A549 treated with RU486 at 1 μM for 4 hours (cell line): ENCODE data around the gene FBXO28. TPM values are rescaled to one million over a fixed set of nuclear protein-coding genes. Genes with fewer than 3 reads are reported as not detected.

Experiments used
- total RNA-seq: library from RNA; stranded (reverse); fragments of 200-300 nt; extraction: Qiagen RNA extraction; gene quantifications from 5 replicates; pipeline ENCODE4 v1.2.3, GENCODE V29; 2022; ENCODE audit warnings: low read depth

FBXO28 gene, protein sequence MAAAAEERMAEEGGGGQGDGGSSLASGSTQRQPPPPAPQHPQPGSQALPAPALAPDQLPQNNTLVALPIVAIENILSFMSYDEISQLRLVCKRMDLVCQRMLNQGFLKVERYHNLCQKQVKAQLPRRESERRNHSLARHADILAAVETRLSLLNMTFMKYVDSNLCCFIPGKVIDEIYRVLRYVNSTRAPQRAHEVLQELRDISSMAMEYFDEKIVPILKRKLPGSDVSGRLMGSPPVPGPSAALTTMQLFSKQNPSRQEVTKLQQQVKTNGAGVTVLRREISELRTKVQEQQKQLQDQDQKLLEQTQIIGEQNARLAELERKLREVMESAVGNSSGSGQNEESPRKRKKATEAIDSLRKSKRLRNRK
- total RNA-seq = 21.4 to 28.2 TPM (median 26.5 TPM) in 5 replicates

DNA sequence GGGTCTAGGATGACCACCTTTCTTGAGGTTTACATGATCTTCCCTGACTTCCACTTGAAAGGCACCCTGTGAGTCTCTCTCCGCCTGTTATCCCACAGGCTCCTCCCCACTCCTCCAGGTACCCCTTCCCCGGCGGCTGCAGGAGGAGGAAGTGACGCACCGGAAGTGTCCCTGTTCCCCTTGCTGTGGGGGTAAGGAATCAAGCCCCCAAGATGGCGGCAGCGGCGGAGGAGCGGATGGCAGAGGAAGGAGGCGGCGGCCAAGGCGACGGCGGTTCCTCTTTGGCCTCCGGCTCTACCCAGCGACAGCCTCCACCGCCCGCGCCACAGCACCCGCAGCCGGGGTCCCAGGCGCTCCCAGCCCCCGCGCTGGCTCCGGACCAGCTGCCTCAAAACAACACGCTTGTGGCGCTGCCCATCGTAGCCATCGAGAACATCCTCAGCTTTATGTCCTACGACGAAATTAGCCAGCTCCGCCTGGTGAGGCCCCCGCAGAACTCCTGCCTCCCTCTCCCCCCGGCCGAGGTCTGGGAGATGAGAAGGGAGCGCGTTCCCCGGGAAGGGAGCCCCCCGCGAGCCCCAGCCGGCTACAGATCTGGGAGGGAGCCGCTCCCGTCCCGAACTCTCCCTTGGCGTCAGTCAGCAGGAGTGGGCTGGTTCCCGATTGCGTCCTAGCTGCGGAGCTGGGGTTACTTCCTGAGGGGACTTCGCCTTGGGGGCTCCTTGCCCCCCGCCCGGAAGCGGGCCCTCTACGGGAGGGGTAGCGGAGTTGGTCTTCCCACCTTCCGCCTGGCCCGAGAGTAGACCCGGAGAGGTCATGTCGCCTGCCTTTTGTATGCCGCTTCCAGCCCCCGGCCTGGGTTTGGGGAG, at the start of gene FBXO28:
TSS of gene FBXO28 (plus strand) at position 194 of the 869 bp plus-strand sequence. CDS start at position 213, 19 bp downstream.

DNA sequence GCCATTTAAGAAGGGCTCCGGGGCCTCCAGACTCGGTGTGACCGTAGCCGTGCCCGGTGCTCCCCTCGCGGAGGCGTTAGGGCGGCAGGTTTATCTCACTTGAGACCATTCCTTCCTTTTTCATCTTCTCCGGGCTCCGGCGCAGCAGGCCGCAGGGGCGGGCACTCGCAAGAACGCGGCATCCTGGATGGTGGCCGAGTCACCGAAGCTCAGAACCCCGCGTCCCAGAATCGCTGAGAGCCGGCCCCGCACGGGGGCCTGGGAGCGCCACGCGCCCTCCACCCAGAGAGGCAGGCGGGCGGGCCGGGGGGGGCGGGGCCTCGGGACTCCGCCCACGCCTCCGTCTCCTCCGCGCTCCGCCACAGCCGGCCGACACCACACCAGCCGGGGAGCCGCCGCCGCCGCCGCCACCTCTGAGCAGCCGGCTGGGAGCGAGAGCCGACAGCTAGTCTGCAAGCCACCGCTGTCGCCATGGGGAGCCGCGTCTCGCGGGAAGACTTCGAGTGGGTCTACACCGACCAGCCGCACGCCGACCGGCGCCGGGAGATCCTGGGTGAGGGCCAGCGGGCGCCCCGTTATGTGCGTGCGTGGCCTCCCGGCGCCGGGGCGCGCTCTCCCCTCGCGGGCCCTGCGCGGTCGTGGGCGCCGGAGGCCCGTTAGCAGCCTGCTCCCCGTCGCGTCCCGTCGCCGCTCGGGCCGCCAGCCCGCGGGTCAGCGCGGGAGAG, 69.1 kb downstream of the FBXO28 start, which contains the start of gene DEGS1:
TSS of gene DEGS1 (plus strand) at position 375 of the 725 bp plus-strand sequence. CDS start at position 472, 97 bp downstream.

Other genes starting within 250 kb of the FBXO28 start
- gene DEGS1, start 69.1 kb downstream of the FBXO28 start, total RNA-seq = 91.0 to 149 TPM (median 135 TPM) in 5 replicates
- 19.7 to 26.6 TPM (median 21.3 TPM) in 5 replicates for gene NVL, start 216.1 kb downstream of the FBXO28 start, total RNA-seq
- 57.3 to 112 TPM (median 106 TPM) in 5 replicates for gene CNIH4, start 242.8 kb downstream of the FBXO28 start, total RNA-seq